Peyer's patch (tissue), 4 donors: ENCODE data around the gene DDX18.

Experiments
- POLR2A ChIP-seq, 2 donors: fragments of 450-650 bp; IDR thresholded peaks; one replicate each; pipeline ENCODE4 v1.5.1; 2017; ENCODE audit warnings: antibody characterized with exemption in 2 of 2, mild to moderate bottlenecking in 2 of 2, moderate library complexity in 2 of 2
- TF ChIP-seq, protein P1 (sequence below), 6 experiments: fragments of 450-650 bp in 4 of 6; fragments of 200-600 bp in 2 of 6; sonication (generic) in 1 of 6; IDR thresholded peaks; one replicate each; pipeline ENCODE4 v1.5.1; 2017 to 2019; ENCODE audit warnings: antibody characterized with exemption in 6 of 6, mild to moderate bottlenecking in 3 of 6, moderate library complexity in 1 of 6

DNA sequence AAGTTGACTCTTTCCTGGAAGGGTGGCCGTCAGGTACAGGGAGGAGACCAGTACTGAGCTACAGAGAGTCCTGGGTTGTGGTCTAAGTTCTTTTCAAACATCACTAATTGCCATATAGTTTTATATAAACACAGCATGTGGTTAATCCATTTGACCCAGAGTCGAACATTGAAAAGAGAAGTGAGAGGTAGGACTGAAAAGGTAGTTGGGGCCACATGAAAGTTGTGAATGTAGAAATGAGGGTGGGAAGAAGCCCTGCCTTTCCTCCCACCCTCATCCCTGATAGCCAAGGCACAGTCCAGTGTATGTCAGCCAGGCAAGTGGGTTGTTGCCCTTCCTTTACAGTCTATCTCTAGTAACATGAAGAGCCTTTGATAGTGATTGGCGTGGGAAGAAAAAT, 4.4 kb downstream of the DDX18 start:
- TF ChIP-seq, protein P1, sequence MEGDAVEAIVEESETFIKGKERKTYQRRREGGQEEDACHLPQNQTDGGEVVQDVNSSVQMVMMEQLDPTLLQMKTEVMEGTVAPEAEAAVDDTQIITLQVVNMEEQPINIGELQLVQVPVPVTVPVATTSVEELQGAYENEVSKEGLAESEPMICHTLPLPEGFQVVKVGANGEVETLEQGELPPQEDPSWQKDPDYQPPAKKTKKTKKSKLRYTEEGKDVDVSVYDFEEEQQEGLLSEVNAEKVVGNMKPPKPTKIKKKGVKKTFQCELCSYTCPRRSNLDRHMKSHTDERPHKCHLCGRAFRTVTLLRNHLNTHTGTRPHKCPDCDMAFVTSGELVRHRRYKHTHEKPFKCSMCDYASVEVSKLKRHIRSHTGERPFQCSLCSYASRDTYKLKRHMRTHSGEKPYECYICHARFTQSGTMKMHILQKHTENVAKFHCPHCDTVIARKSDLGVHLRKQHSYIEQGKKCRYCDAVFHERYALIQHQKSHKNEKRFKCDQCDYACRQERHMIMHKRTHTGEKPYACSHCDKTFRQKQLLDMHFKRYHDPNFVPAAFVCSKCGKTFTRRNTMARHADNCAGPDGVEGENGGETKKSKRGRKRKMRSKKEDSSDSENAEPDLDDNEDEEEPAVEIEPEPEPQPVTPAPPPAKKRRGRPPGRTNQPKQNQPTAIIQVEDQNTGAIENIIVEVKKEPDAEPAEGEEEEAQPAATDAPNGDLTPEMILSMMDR (IDR thresholded peaks at IDR 0.05), result no peak
- TF ChIP-seq POLR2A (IDR thresholded peaks at IDR 0.05), result no peak
